Measurements from ENCODE around the gene HBS1L.

The HBS1L gene

DNA sequence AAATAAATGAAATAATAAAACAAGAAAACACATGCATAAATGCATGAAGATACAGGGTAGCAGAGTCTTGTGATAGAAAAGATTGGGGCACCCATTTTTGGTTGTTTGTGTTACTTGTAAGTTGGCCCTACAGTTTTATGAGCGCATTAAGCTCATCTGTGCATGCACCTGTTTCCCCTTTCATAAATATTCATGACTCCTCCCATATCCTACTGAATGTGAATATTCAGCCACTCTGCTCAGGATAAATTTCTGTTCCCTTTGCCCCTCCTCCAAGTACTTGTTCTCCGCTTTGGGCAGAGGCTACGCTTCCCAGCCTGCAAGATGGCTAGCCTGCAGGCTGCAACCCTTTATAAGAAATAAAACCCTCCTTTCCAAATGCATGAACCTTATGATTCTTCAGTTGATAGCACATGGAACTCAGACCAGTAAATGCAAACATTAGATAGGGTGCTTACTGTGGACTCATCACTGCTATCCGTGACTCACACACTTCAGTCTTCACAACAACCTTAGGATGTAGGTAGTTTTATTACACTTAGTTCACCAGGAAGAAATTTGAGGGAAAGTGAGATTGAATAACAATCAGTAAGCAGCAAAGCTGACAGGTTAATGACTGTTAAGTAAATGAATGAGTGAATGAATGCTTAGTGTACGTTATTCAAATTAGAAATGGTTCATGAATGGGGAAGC lies 119.7 kb downstream of the HBS1L start:
- H4K12ac ChIP-seq (ENCODE audit: low read depth, low read length) = no peak overlapping the region
- no peak overlapping the region for H3K14ac ChIP-seq (ENCODE audit: low read length)
- no peak for DNase-seq
- H3K36me3 ChIP-seq (ENCODE audit: control insufficient read depth in 1 of 2, insufficient read depth in 2 of 2, low read length in 2 of 2) = no peaks in the 10 kb centered on the region
- no peak overlapping the region for H3K4me2 ChIP-seq (ENCODE audit: low read length)
- no peak overlapping the region for H3K18ac ChIP-seq (ENCODE audit: low read length)
- H2BK12ac ChIP-seq (ENCODE audit: low read length) = no peak overlapping the region
- H4K91ac ChIP-seq (ENCODE audit: low read depth, low read length) = no peak overlapping the region
- peaks cover 0 to 4% of the 10 kb centered on the region in 2 experiments for H3K4me1 ChIP-seq (ENCODE audit: control insufficient read depth in 1 of 2, insufficient read depth in 2 of 2, low read length in 2 of 2)
- H3K79me2 ChIP-seq (ENCODE audit: control insufficient read depth, insufficient read depth, low read length, poor library complexity) = no peaks in the 10 kb centered on the region
- no peak overlapping the region for H3K4me3 ChIP-seq (ENCODE audit: low read depth, low read length)
- H2AFZ ChIP-seq (ENCODE audit: insufficient read depth, low read length, poor library complexity) = no peak overlapping the region
- H2BK5ac ChIP-seq (ENCODE audit: low read depth, low read length, poor library complexity) = no peak overlapping the region
- H3K27ac ChIP-seq (ENCODE audit: low read depth, low read length) = no peak overlapping the region
- no peak overlapping the region for H4K8ac ChIP-seq (ENCODE audit: low read depth, low read length)
- H3K9ac ChIP-seq (ENCODE audit: low read length) = no peak overlapping the region
- H3K9me3 ChIP-seq (ENCODE audit: insufficient read depth, low read depth, low read length) = peaks cover 1% of the 10 kb centered on the region
- H3K79me1 ChIP-seq (ENCODE audit: low read length) = no peaks in the 10 kb centered on the region
- H3K27me3 ChIP-seq (ENCODE audit: insufficient read depth, low read length) = no peaks in the 10 kb centered on the region
- no peak overlapping the region for H2AK5ac ChIP-seq (ENCODE audit: low read length)
- WGBS (ENCODE audit: extremely low coverage, insufficient coverage, insufficient read length) = no CpG with 5 or more reads among the region's 5 CpGs
- no peak overlapping the region for H3K23ac ChIP-seq (ENCODE audit: low read length)
- H3K4ac ChIP-seq (ENCODE audit: low read depth, low read length) = no peak overlapping the region
- no peak overlapping the region for H2BK120ac ChIP-seq (ENCODE audit: insufficient read depth, low read length, poor library complexity)

DNA sequence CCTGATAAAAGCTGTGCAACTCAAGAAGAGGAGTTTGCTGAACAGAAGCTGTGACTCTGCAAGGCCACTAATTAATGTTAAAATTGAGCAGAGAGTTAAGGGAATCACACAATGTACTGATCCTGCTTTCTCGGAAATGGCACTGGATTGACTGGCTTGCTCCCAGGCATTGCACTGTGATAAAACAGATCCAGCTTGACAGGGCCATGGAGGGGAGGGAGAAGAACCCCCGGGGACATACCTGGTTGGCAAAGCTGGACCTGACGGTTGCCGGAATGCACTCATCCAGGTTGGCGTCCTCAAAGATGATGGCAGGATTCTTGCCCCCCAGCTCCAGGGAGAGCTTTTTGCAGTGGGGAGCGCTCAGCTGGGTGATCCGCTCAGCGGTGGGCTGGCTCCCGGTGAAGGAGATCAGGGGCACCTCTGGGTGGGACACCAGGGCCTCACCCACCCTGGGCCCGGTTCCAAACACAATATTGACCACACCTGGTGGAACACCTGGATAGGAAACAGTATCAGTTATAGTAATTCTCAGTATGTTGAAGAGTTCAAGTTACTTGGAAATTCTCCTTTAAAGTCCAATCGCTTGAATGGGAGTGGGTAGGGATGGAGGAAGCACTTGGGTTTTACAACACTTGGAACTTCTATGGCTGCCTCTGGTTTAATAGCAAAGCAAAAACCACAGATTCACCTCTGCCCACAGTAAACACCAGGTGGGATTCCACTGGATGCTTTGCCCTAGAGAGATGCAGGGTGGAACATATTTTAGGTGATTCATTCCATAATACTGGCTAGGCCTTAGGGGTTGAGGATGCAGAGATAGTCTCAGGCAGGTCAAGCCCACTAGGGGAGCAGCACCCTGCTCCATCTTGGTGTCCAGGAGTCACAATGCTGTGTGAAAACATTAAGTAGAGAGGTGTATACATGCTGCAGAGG lies 121.8 kb downstream of the HBS1L start:
- Histone ChIP-seq H2BK120ac (ENCODE audit: insufficient read depth, low read length, poor library complexity) (no peak overlapping the region), H2BK12ac (ENCODE audit: low read length) (no peak overlapping the region)

DNA sequence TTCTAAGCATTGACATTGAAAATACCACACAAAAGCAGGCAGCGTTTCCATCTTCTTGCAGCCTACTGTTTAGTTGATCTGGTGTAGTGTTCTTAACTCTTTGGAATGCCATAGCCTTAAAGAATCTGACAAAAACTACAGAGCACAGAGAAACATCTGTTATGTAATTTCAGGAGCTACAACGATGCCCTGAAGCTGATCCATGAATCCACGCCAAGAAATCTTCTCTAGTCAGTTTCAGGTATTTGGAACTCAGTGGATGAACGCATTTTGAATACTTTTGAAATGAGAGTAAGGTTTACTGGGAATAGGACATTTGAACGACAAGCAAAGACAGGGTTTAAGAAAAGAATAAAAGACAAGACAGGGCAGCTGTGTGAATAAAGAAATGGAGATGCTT lies 122.5 kb downstream of the HBS1L start:
- no peaks in the 10 kb centered on the region for H3K36me3 ChIP-seq (ENCODE audit: control insufficient read depth in 1 of 2, insufficient read depth in 2 of 2, low read length in 2 of 2)
- no peak overlapping the region for H4K91ac ChIP-seq (ENCODE audit: low read depth, low read length)
- H3K23ac ChIP-seq (ENCODE audit: low read length) = no peak overlapping the region
- no peak overlapping the region for H2AFZ ChIP-seq (ENCODE audit: insufficient read depth, low read length, poor library complexity)
- H4K8ac ChIP-seq (ENCODE audit: low read depth, low read length) = no peak overlapping the region
- H3K4me3 ChIP-seq (ENCODE audit: low read depth, low read length) = no peak overlapping the region
- H3K4me2 ChIP-seq (ENCODE audit: low read length) = no peak overlapping the region
- peak; percentile 74 to 94 for DNase-seq
- H3K79me1 ChIP-seq (ENCODE audit: low read length) = no peaks in the 10 kb centered on the region
- no peak overlapping the region for H4K12ac ChIP-seq (ENCODE audit: low read depth, low read length)
- no CpG with 5 or more reads among the region's 5 CpGs for WGBS (ENCODE audit: extremely low coverage, insufficient coverage, insufficient read length)
- H3K79me2 ChIP-seq (ENCODE audit: control insufficient read depth, insufficient read depth, low read length, poor library complexity) = no peaks in the 10 kb centered on the region
- peaks cover 0 to 4% of the 10 kb centered on the region in 2 experiments for H3K4me1 ChIP-seq (ENCODE audit: control insufficient read depth in 1 of 2, insufficient read depth in 2 of 2, low read length in 2 of 2)
- no peak overlapping the region for H2BK12ac ChIP-seq (ENCODE audit: low read length)
- H3K9ac ChIP-seq (ENCODE audit: low read length) = no peak overlapping the region
- H2BK120ac ChIP-seq (ENCODE audit: insufficient read depth, low read length, poor library complexity) = no peak overlapping the region
- H2BK5ac ChIP-seq (ENCODE audit: low read depth, low read length, poor library complexity) = no peak overlapping the region
- no peaks in the 10 kb centered on the region for H3K27me3 ChIP-seq (ENCODE audit: insufficient read depth, low read length)
- no peak overlapping the region for H3K4ac ChIP-seq (ENCODE audit: low read depth, low read length)
- H3K27ac ChIP-seq (ENCODE audit: low read depth, low read length) = no peak overlapping the region
- H3K14ac ChIP-seq (ENCODE audit: low read length) = no peak overlapping the region
- H2AK5ac ChIP-seq (ENCODE audit: low read length) = no peak overlapping the region
- H3K9me3 ChIP-seq (ENCODE audit: insufficient read depth, low read depth, low read length) = peaks cover 1% of the 10 kb centered on the region
- no peak overlapping the region for H3K18ac ChIP-seq (ENCODE audit: low read length)

More for the DNA sequence above, 121.8 kb downstream of the HBS1L start:
- H3K9me3 ChIP-seq (ENCODE audit: insufficient read depth, low read depth, low read length) = peaks cover 1% of the 10 kb centered on the region
- no peaks in the 10 kb centered on the region for H3K36me3 ChIP-seq (ENCODE audit: control insufficient read depth in 1 of 2, insufficient read depth in 2 of 2, low read length in 2 of 2)
- no peak overlapping the region for H3K14ac ChIP-seq (ENCODE audit: low read length)
- no peaks in the 10 kb centered on the region for H3K27me3 ChIP-seq (ENCODE audit: insufficient read depth, low read length)
- H3K4ac ChIP-seq (ENCODE audit: low read depth, low read length) = no peak overlapping the region
- H2AFZ ChIP-seq (ENCODE audit: insufficient read depth, low read length, poor library complexity) = no peak overlapping the region
- H3K4me3 ChIP-seq (ENCODE audit: low read depth, low read length) = no peak overlapping the region
- no peak overlapping the region for H4K12ac ChIP-seq (ENCODE audit: low read depth, low read length)
- peaks cover 0 to 4% of the 10 kb centered on the region in 2 experiments for H3K4me1 ChIP-seq (ENCODE audit: control insufficient read depth in 1 of 2, insufficient read depth in 2 of 2, low read length in 2 of 2)
- no peak overlapping the region for H3K9ac ChIP-seq (ENCODE audit: low read length)
- no peak overlapping the region for H2BK5ac ChIP-seq (ENCODE audit: low read depth, low read length, poor library complexity)
- H3K79me2 ChIP-seq (ENCODE audit: control insufficient read depth, insufficient read depth, low read length, poor library complexity) = no peaks in the 10 kb centered on the region
- H4K91ac ChIP-seq (ENCODE audit: low read depth, low read length) = peak overlapping the region; percentile 29
- no peak overlapping the region for H3K27ac ChIP-seq (ENCODE audit: low read depth, low read length)
- DNase-seq = peak; percentile 77 to 87
- WGBS (ENCODE audit: extremely low coverage, insufficient coverage, insufficient read length) = no CpG with 5 or more reads among the region's 11 CpGs
- H3K18ac ChIP-seq (ENCODE audit: low read length) = no peak overlapping the region
- no peak overlapping the region for H3K23ac ChIP-seq (ENCODE audit: low read length)
- no peak overlapping the region for H2AK5ac ChIP-seq (ENCODE audit: low read length)
- no peak overlapping the region for H4K8ac ChIP-seq (ENCODE audit: low read depth, low read length)
- H3K4me2 ChIP-seq (ENCODE audit: low read length) = no peak overlapping the region
- H3K79me1 ChIP-seq (ENCODE audit: low read length) = no peaks in the 10 kb centered on the region

DNA sequence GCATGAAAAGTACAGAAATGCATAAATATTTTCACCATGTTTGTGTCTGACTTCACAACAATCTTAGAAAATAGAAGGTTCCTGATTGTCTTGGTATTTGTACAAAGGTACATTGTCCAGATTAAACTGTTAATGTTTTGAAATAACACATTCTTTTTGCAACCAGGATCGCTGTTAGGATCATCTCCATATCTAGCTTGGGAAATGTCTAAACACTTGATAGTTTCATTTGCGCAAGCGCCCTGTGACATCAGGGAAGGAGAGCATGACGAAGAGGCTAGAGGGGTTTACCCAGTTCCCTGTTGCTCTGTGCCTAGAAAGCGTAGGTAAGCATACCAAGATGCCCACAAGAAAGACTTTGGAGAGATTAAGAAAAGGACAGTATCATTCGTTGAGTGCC lies 124.2 kb downstream of the HBS1L start:
- DNase-seq = peak; percentile 96 to 100
- no peaks in the 10 kb centered on the region for H3K36me3 ChIP-seq (ENCODE audit: control insufficient read depth in 1 of 2, insufficient read depth in 2 of 2, low read length in 2 of 2)
- no peak overlapping the region for H4K12ac ChIP-seq (ENCODE audit: low read depth, low read length)
- H3K4ac ChIP-seq (ENCODE audit: low read depth, low read length) = no peak overlapping the region
- WGBS (ENCODE audit: extremely low coverage, insufficient coverage, insufficient read length) = no CpG with 5 or more reads among the region's 6 CpGs
- no peak overlapping the region for H2BK120ac ChIP-seq (ENCODE audit: insufficient read depth, low read length, poor library complexity)
- no peak overlapping the region for H2AK5ac ChIP-seq (ENCODE audit: low read length)
- H3K4me3 ChIP-seq (ENCODE audit: low read depth, low read length) = no peak overlapping the region
- no peak overlapping the region for H3K14ac ChIP-seq (ENCODE audit: low read length)
- H3K18ac ChIP-seq (ENCODE audit: low read length) = no peak overlapping the region
- no peaks in the 10 kb centered on the region for H3K79me1 ChIP-seq (ENCODE audit: low read length)
- no peak overlapping the region for H3K9ac ChIP-seq (ENCODE audit: low read length)
- no peak overlapping the region for H3K27ac ChIP-seq (ENCODE audit: low read depth, low read length)
- H3K9me3 ChIP-seq (ENCODE audit: insufficient read depth, low read depth, low read length) = peaks cover 1% of the 10 kb centered on the region
- no peak overlapping the region for H2AFZ ChIP-seq (ENCODE audit: insufficient read depth, low read length, poor library complexity)
- H3K27me3 ChIP-seq (ENCODE audit: insufficient read depth, low read length) = no peaks in the 10 kb centered on the region
- H3K4me2 ChIP-seq (ENCODE audit: low read length) = no peak overlapping the region
- H4K91ac ChIP-seq (ENCODE audit: low read depth, low read length) = no peak overlapping the region
- no peak overlapping the region for H2BK12ac ChIP-seq (ENCODE audit: low read length)
- no peak overlapping the region for H2BK5ac ChIP-seq (ENCODE audit: low read depth, low read length, poor library complexity)
- no peaks in the 10 kb centered on the region for H3K4me1 ChIP-seq (ENCODE audit: control insufficient read depth in 1 of 2, insufficient read depth in 2 of 2, low read length in 2 of 2)
- H4K8ac ChIP-seq (ENCODE audit: low read depth, low read length) = no peak overlapping the region
- no peak overlapping the region for H3K23ac ChIP-seq (ENCODE audit: low read length)
- H3K79me2 ChIP-seq (ENCODE audit: control insufficient read depth, insufficient read depth, low read length, poor library complexity) = no peaks in the 10 kb centered on the region

Measured in trophoblast cell (in vitro differentiated cells and primary cell).